Parathyroid adenoma (tissue), 2 donors: ENCODE measurements around the gene PLEKHA1.

ENCODE experiments used
- H2AFZ ChIP-seq: fragments of 300-600 bp; sonication (generic); one replicate; pipeline ENCODE4 v1.7.0; 2017; ENCODE audit warnings: antibody characterized with exemption, mild to moderate bottlenecking
- H3K27ac ChIP-seq: fragments of 300-600 bp; sonication (generic); one replicate; pipeline ENCODE4 v1.7.0; 2017
- H3K27me3 ChIP-seq: fragments of 300-600 bp; sonication (generic); one replicate; pipeline ENCODE4 v1.7.0; 2017; ENCODE audit warnings: low read length; ENCODE audit not compliant: control insufficient read depth, insufficient read depth
- H3K36me3 ChIP-seq: fragments of 300-600 bp; sonication (generic); one replicate; pipeline ENCODE4 v1.7.0; 2017; ENCODE audit warnings: low read length; ENCODE audit not compliant: control insufficient read depth, insufficient read depth
- H3K4me1 ChIP-seq: fragments of 300-600 bp; sonication (generic); one replicate; pipeline ENCODE4 v1.7.0; 2017; ENCODE audit warnings: control low read depth
- H3K4me2 ChIP-seq: fragments of 300-600 bp; sonication (generic); one replicate; pipeline ENCODE4 v1.7.0; 2017; ENCODE audit warnings: low read length
- H3K4me3 ChIP-seq: fragments of 300-600 bp; sonication (generic); one replicate; pipeline ENCODE4 v1.7.0; 2017; ENCODE audit warnings: low read depth, low read length
- H3K79me2 ChIP-seq: fragments of 300-600 bp; sonication (generic); one replicate; pipeline ENCODE4 v1.7.0; 2017; ENCODE audit warnings: control low read depth
- H3K9ac ChIP-seq: fragments of 300-600 bp; sonication (generic); one replicate; pipeline ENCODE4 v1.7.0; 2017; ENCODE audit warnings: mild to moderate bottlenecking
- H3K9me3 ChIP-seq: fragments of 300-600 bp; sonication (generic); one replicate; pipeline ENCODE4 v1.7.0; 2017; ENCODE audit warnings: low read length; ENCODE audit not compliant: control insufficient read depth
- TF ChIP-seq, protein P1 (sequence below): fragments of 300-600 bp; sonication (generic); IDR thresholded peaks from one replicate; pipeline ENCODE4 v1.7.0; 2017; ENCODE audit warnings: antibody characterized with exemption, mild to moderate bottlenecking
- donor health status: primary hyperparathyroidism.

Gene PLEKHA1

GRCh38 chr10:122331615-122332446 lies 42.7 kb upstream of the PLEKHA1 start:
- no peak overlapping the region for H3K4me3 ChIP-seq
- TF ChIP-seq, protein P1, sequence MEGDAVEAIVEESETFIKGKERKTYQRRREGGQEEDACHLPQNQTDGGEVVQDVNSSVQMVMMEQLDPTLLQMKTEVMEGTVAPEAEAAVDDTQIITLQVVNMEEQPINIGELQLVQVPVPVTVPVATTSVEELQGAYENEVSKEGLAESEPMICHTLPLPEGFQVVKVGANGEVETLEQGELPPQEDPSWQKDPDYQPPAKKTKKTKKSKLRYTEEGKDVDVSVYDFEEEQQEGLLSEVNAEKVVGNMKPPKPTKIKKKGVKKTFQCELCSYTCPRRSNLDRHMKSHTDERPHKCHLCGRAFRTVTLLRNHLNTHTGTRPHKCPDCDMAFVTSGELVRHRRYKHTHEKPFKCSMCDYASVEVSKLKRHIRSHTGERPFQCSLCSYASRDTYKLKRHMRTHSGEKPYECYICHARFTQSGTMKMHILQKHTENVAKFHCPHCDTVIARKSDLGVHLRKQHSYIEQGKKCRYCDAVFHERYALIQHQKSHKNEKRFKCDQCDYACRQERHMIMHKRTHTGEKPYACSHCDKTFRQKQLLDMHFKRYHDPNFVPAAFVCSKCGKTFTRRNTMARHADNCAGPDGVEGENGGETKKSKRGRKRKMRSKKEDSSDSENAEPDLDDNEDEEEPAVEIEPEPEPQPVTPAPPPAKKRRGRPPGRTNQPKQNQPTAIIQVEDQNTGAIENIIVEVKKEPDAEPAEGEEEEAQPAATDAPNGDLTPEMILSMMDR = no peak
- H3K27me3 ChIP-seq = no peaks in the 10 kb centered on the region
- no peaks in the 10 kb centered on the region for H3K79me2 ChIP-seq
- H3K27ac ChIP-seq = no peak overlapping the region
- H3K9me3 ChIP-seq = no peaks in the 10 kb centered on the region
- H3K4me1 ChIP-seq = no peaks in the 10 kb centered on the region
- no peak overlapping the region for H3K9ac ChIP-seq
- H3K4me2 ChIP-seq = no peak overlapping the region
- no peak overlapping the region for H2AFZ ChIP-seq
- H3K36me3 ChIP-seq = no peaks in the 10 kb centered on the region

- Histone ChIP-seq H3K4me1 (no peaks in the 10 kb centered on the region), H3K4me2 (no peak overlapping the region), H3K4me3 (no peak overlapping the region), H3K79me2 (no peaks in the 10 kb centered on the region), H3K27me3 (no peaks in the 10 kb centered on the region), H3K27ac (no peak overlapping the region), H3K9me3 (no peaks in the 10 kb centered on the region), H2AFZ (no peak overlapping the region), H3K36me3 (no peaks in the 10 kb centered on the region), H3K9ac (no peak overlapping the region)
- TF ChIP-seq, protein P1 = no peak
Observed at GRCh38 chr10:122333037-122333436, 41.5 kb upstream of the PLEKHA1 start.

DNA sequence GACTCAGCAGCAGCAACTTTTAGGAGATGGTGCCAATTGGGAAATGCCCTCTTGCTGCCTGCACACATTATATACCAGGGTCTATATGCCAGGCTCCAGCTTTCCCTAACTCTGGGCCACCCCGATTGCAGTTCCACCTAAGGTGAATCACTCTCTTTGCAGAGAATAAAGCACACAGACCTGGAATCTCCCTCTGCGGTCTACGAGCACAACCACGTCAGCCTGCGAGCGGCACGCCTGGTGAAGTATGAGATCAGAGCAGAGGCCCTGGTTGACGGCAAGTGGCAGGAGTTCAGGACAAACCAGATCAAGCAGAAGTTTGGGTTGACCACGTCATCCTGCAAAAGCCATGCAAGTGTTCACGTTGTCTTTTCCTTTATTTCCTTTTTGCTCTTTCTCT lies 38.2 kb upstream of the PLEKHA1 start:
- Histone ChIP-seq H3K36me3 (no peaks in the 10 kb centered on the region), H3K27ac (no peak overlapping the region), H3K27me3 (no peaks in the 10 kb centered on the region), H3K4me2 (no peak overlapping the region), H3K9me3 (no peaks in the 10 kb centered on the region), H3K9ac (no peak overlapping the region), H3K4me1 (no peaks in the 10 kb centered on the region), H3K4me3 (no peak overlapping the region), H2AFZ (no peak overlapping the region), H3K79me2 (no peaks in the 10 kb centered on the region)
- TF ChIP-seq, protein P1 = no peak

- no peaks in the 10 kb centered on the region for H3K9me3 ChIP-seq
- no peak overlapping the region for H2AFZ ChIP-seq
- no peaks in the 10 kb centered on the region for H3K36me3 ChIP-seq
- H3K4me1 ChIP-seq = no peaks in the 10 kb centered on the region
- H3K4me2 ChIP-seq = no peak overlapping the region
- H3K9ac ChIP-seq = no peak overlapping the region
- no peak overlapping the region for H3K27ac ChIP-seq
- TF ChIP-seq, protein P1 = no peak
- H3K4me3 ChIP-seq = no peak overlapping the region
- H3K27me3 ChIP-seq = no peaks in the 10 kb centered on the region
- H3K79me2 ChIP-seq = no peaks in the 10 kb centered on the region
Observed at GRCh38 chr10:122336961-122337360, 37.5 kb upstream of the PLEKHA1 start.
